NCI-H187 (cell line): ENCODE measurements around the gene PTPRCAP.
"Not testable (repeated sequence)": the region's sequence is repeated elsewhere in the genome, so short reads cannot be mapped to it uniquely, and the experiment has no call there.

ENCODE experiments used
- DNase-seq, 2 experiments: peaks; one replicate each; lab custom pipeline; 2025; lab: John Stamatoyannopoulos, UW

The PTPRCAP gene, protein sequence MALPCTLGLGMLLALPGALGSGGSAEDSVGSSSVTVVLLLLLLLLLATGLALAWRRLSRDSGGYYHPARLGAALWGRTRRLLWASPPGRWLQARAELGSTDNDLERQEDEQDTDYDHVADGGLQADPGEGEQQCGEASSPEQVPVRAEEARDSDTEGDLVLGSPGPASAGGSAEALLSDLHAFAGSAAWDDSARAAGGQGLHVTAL

DNA sequence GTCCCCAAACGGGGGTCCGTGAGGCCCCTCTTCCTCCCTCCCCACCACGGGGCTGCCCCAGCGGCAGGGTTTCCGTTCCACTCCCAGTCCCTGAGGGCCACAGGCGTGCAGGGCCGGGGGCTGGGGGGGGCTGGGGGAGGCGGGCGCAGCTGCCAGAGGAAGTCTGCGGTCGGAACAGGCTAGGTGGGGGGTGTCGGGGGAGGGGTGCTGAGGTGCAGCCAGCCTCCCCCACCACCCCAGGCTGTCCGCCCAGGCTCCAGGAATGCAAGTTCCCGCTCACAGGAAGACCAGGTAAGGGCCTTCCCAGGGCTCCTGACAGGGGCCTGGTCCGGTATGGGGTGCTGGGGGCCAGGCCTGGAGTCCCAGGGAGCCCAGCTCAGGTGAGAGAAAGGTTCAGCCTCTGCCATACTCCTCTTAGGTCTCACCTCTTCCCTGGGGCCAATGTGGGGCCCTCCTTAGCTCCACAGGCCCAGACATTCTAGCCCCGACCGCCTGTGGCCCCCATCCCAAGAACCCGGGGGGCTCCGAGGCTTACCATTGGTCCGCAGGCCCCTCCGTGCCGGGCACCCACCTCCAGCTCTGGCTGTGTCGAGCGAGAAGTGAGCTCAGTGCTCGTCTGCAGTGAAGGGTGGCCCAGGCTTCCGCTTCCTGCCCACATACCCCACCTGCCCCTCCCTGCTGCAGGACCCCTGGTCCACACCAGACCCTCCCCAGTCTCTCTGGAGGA, at the start of gene PTPRCAP:
PTPRCAP (minus strand) TSS at position 601 of the 727 bp plus-strand sequence; CDS start at position 538, 63 bp downstream.
- DNase-seq, result no peak

DNA sequence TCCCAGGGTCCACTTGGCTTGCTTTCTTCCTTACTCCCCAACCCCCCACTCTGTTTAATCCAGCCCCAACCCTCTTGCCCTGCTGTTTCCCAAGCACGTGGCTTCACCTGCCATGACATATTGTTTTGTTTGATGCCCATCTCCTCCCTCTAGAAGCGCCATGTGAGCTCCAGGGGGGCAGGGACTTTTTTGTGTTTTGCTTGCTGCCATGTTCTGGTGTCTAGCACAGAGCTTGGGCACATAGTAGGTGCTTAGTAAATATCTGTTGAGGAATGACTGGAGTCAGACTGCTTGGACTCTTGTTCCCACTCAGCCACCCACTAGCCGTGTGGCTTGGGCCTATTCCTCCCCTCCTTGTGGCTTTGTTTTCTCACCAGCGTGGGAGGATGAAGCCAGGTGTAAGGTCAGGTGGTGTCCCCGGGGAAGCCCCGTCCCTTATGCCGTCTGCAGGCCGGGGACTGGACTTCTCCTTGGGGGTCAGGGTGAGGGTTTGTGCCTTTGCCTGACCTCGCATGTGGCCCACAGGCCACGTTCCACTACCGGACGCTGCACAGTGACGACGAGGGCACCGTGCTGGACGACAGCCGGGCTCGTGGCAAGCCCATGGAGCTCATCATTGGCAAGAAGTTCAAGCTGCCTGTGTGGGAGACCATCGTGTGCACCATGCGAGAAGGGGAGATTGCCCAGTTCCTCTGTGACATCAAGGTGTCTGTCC, 49.2 kb upstream of the PTPRCAP start:
- DNase-seq, result no peak

DNA sequence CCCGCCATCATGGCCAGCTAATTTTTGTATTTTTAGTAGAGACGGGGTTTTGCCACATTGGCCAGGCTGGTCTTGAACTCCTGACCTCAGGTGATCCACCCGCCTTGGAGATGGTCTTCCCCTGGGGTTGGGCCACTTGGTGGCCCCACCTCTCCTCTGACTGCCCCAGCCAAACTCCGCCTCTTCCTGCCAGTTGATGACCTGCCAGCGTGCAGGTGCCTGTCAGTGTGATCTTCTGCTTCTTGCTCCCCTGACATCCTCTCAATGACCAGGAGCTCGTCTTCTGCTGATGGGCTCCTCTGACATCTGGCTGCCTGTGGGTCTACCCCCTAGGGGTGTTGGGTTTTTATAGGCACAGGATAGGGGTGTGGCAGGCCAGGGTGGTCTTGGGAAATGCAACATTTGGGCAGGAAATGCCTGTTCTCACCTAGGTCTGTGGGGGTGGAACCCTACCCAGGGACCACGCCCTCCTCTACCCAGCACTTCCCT, 48.4 kb upstream of the PTPRCAP start:
- not testable (repeated sequence) for DNase-seq

DNA sequence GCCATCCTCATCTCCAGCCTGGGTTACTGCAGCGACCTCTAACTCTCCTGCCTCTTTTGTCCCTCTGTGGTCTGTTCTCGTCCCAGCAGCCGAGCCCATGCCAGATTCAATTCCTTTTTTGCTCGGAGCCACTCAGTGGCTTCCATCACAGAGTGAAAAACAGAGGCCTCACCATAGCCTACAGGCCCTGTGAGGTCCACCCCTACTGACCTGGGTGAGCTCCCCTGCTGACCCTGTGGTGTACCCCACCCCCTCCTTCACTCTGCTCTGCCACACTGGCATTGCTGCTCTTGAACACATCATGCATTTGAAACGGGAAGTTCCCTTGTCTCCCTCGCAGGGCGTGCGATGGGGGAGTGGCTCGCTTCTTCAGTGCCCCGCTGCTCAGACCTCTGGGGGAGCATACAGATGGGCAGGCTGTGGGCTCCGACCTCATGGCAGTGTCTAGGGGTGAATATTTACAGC, 47.4 kb upstream of the PTPRCAP start:
- no peak for DNase-seq

DNA sequence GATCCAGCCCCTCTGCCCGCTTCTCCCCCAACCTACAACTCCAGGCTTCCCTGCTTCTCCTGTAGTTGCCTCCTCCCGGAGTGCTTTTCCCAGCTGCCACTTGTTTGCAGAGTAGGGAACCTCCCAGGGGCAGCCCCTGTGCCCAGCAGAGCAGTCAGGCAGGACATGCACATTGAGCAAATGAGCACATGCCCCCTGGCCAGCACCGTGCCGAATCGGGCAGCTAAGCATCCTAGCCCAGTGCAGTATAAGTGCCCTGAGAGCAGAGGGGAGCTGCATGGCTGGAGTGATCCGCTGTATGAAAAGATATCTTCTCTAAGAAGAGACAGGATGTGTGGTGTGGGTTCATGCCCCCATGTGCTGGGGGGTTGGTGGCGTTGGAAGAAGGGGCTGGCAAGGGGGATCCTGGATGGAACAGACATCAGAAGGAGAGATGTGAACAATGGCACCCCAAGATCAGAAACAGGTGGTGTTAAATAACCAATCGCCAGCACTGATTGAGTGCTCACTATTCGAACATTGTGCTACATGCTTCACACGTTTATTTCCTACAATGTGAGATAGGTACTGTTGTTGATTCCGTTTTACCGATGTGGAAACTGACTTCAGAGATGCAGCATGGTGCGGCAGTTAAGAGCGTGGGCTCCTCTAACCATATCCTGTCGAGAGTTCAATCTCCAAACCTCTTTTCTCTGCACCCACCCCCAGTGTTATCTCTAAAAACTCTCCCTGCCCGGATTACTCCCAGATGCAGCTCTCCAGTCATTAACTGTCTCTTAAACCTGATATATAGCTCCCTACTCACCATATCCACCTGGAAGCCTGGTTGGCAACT, 46.6 kb upstream of the PTPRCAP start:
- no peak for DNase-seq

DNA sequence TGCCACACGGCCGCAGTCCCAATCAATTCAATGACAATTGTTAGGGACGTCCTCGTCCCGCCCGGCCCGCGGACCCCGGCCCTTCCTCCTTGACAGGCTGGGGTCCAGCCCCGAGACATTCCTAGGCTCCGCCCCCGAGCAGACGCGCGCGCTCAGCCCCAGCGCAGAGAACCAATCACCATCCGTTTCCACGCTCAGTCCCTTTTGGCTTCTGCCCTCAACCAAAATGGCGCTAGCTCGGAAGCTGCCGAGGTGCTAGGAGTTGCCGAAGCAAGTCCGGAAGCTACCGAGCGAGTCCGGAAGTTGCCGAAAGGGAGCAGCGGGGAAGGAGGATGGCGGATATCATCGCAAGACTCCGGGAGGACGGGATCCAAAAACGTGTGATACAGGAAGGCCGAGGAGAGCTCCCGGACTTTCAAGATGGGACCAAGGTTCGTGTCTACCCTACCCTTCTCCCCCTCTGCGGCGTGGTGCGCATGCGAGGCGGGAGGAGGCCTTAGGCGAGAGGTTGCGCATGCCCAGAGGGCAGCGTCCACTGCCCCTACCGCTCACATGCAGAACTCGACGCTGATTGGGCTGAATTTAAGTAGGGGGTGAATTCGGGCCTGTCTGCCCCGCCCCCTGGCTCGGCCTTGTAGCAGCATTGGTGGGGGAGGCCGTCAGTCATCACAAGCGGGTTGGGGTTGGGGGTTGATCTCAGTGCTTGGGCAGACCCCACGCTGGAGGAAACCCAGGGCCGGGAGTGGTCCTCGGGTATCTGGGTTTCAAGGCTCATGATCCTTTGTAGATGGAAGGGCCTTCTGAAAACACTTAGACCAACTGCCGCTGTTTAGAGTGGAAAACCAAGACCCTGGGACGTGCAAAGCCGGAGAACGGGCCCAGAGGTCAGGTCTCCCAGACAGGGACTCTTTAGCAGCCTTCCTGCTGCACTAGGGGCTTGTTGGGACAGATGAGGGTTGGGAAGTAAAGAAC, 45.6 kb upstream of the PTPRCAP start, which contains the start of gene AIP:
AIP (plus strand) TSS at position 200 of the 972 bp plus-strand sequence; CDS start at position 333, 133 bp downstream.
- DNase-seq, result peak; percentile 90 to 91

DNA sequence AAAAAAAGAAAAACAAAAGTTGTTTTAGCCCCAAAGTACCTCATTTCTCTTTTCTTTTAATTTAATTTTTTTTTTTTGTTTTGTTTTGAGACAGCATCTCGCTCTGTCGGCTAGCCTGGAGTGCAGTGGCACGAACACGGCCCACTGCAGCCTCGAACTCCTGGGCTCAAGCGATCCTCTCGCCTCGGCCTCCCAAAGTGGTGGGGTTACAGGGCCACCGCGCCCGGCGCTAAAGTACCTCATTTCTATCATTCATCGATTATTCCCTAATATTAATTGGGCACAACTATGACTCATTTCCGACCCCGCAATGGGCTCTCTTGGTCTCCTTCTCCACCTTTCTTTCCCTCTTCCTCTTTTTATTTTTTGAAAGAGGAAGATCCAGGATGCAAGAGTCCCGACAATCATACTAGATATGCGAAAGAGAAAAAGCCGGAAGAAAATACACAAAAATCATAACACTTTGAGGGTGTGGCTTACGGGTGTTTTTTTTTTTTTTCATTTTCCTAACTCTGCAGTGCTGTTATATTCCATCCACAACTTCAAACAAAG, 44.9 kb upstream of the PTPRCAP start:
- DNase-seq, result no peak

DNA sequence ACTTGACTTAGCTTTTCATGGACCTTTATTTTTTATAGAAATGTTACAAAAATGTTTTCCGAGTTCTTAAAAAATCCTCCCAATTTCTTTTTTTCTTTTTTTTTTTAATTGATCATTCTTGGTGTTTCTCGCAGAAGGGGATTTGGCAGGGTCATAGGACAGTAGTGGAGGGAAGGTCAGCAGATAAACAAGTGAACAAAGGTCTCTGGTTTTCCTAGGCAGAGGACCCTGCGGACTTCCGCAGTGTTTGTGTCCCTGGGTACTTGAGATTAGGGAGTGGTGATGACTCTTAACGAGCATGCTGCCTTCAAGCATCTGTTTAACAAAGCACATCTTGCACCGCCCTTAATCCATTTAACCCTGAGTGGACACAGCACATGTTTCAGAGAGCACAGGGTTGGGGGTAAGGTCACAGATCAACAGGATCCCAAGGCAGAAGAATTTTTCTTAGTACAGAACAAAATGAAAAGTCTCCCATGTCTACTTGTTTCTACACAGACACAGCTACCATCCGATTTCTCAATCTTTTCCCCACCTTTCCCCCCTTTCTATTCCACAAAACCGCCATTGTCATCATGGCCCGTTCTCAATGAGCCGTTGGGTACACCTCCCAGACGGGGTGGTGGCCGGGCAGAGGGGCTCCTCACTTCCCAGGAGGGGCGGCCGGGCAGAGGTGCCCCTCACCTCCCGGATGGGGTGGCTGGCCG, 40.0 kb upstream of the PTPRCAP start:
- DNase-seq, result not testable (repeated sequence)

DNA sequence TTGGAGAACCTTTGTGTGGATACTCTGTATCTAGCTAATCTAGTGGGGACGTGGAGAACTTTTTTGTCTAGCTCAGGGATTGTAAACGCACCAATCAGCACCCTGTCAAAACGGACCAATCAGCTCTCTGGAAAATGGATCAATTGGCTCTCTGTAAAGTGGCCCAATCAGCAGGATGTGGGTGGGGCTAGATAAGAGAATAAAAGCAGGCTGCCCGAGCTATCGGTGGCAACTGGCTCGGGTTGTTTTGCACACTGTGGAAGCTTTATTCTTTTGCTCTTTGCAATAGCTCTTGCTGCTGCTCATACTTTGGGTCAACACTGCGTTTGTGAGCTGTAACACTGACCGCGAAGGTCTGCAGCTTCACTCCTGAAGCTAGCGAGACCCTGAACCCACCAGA, 39.2 kb upstream of the PTPRCAP start:
- not testable (repeated sequence) for DNase-seq

DNA sequence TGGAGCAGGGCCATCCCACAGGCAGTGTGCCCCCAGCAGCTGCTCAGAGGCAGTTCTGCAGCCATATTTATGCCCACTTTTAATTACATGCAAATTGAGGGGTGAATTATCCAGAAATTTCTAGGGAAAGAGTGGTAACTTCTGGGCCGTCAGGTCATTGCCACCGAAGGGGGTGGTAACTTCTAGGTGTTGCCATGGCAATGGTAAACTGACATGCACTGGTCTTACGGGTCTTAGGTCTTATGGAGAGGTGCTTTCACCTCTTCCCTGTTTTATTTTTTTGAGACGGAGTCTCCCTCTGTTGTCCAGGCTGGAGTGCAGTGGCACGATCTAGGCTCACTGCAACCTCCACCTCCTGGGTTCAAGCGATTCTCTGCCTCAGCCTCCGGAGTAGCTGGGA, 35.4 kb upstream of the PTPRCAP start:
- no peak for DNase-seq

DNA sequence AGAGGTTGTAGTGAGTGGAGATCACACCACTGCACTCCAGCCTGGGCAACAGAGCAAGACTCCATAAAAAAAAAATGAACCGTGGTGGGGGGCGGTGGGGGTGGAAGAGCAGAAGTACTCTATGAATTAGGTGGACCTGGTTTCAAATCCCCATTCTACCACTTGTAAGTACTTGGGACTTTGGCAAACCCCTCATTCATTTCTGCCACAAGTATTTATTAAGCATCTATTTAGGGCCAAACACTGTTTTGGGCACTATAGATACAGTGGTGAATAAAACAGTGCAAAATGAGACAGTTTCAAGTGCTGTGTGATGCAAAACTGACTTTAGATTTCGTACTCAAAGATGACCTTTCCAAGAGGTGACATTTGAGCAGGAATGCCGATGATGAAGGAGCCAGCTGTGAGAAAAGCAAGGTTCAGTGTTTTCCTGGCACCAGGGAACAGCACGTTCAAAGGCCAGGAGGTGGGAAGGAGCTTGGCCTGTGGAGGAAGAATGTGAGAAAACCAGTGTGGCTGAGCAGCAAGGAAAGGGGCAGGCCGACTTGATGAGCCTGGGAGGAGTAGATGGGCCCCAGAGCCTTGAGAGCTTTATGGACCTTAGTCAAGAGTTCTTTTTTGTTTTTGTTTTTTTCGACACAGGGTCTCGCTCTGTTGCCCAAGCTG, 33.0 kb upstream of the PTPRCAP start:
- no peak for DNase-seq

DNA sequence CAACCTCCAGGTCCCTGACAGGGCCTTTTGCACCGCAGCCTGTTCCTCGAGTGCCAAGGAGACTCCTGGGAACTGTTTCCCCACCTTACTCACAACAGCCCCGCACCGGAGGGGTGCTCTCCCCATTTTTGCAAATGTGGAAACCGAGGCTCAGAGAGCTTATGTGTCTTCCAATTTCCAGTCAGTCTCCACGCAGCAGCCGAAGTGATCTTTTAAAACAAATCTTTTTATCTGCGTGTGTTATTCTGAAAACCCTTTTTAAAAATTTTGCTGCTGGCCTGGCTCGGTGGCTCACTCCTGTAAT, 32.0 kb upstream of the PTPRCAP start:
- DNase-seq, result no peak

DNA sequence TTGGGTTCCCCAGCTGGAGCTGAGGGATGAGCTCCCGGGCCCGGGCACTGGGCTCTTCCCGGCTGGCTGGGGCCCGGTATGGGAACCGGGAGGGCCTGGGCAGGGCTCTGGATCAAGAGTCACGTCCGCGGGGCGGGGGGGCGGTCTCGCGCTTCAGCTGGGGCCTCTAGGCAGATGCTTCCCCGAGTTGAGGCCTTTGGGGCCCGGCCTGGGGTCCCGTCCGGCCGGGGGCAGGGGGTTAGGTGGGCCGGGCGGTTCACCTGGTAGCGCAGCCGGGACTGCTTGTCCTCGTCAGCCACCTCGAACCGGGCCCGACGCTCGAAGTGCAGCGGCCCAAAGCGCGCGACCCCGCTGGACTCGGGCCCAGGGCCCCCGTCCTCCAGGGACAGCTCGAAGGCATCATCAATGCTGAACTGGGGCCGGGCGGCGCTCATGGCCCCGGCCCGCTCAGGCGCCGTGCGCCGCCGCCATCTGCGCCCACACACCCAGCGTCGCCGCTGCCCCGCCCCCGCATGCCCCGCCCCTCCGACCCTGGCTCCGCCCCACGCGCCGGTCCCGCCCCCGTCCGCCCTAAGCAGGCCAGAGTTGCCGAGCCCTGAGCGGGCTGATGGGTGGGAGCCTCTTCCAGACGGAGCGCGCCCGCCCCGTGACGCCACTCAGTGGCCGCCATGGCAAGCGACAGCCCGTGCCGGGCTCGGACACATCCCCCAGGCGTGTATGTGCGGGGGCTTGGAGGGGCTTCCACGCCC, 31.5 kb upstream of the PTPRCAP start, which contains the start of gene TMEM134:
TMEM134 (minus strand) TSS at position 493 of the 749 bp plus-strand sequence; CDS start at position 434, 59 bp downstream.
- DNase-seq, result peak; percentile 48 to 83

DNA sequence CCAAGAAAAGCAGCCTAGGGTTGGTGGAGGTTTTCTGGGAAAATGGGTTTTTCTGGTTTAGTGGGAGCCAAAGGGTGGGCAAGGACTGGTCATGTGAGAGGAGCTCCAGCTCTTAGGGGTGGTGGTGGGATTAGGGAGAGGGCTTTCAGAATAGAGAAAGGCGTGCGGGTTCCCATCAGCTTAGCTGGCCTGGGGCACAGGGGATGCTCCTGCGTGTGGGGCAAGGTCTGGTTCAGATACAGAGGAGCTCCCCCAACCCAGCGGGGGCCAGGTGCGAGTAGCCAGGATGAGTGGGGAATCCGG, 30.9 kb upstream of the PTPRCAP start:
- DNase-seq, result no peak

DNA sequence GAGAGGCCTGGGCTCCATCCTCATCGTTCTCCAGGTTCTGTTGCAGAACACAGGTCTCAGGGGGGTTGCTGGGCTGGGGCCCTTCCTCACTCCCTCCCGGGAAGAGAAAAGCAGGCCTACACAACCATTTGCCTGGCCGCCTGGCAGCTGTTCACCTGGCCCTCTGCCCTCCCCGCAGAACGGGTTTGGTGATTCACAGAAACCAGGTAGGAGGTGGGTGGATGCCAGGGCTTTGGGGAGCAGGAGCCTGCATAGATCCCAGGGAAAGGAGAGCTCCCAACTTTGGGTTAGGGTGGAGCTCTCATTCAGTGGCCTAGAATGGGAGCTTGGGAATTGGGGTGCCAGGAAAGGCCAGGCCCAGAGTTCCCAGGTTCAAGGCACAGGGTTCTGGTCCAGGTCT, 30.6 kb upstream of the PTPRCAP start:
- DNase-seq, result no peak

DNA sequence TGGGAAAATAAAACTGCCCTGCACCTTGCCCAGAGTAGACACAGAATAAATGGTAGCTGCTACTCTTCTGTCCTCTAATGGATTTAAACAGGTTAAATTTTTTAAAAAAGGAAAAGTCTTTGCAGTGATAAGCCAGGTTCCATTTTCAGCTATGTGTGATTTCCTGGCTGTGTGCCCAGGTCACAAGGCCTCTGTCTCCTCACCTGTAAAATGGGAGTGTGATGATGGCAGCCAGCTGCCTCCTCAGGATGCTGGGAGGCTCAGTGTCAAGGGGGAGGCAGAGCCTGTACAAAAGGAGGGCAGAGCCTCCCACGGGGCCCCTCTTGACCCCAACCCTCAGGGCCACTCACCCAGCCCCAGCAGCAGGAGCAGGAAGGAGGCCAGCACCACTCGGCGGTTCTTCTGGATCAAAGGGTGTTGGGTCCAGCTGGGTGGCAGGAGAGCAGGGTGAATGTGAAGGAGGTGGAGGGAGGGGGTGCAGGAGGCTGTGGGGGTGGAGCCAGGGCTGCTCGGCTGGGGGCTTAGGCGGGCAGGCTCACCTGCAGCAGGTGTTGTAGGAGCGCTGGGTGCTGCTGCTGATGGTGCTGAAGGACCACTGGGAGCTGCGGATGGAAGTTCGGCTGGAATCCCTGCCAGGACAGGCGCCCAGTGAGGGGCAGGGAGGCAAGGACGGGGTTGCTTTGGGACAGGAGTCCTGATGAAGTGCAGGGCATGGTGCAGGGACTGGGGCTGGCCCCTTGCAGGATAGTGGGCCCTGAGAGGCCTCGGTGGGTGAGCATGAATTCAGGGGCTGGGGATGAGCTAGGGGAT, 29.7 kb upstream of the PTPRCAP start:
- no peak for DNase-seq

DNA sequence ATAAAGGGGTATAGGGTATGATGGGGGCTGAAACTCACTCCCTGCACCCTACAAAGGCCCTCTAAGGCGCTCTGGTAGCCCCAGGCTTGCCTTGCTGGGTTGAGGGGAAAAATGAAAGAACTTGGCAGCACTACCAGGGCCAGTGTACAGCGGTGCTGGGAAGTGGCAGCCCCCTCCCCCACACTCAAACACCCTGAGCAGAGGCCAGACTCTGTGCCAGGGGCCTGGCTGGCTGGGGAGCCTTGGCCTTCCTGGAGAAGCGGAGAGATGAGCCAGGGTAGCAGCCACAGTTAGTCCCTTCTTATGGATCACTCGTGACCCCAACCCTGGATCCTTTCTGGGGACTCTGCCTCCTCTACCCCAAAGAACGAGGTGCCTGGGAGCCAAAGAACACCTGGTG, 28.9 kb upstream of the PTPRCAP start:
- no peak for DNase-seq

DNA sequence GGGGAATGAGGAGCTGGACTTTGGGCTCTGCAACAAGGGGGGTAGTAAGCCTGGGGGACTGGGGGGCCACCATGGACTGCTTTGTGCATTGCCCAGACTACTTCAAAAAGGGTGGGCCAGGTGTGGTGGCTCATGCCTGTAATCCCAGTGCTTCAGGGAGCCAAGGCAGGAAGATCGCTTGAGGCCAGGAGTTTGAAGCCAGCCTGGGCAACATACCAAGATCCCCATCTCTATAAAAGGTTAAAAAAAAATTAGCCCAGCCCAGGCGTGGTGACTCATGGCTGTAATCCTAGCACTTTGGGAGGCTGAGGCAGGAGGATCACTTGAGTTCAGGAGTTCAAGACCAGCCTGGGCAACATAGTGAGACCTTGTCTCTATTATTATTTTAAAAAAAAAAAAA, 28.0 kb upstream of the PTPRCAP start:
- DNase-seq, result not testable (repeated sequence)
